Progenitor cell of endocrine pancreas (in vitro differentiated cells): ENCODE measurements around the gene KRTAP10-2. TPM values are rescaled to one million over a fixed set of nuclear protein-coding genes. Genes with fewer than 3 reads are reported as not detected.
"Not testable (repeated sequence)": the region's sequence is repeated elsewhere in the genome, so short reads cannot be mapped to it uniquely, and the experiment has no call there.

Experiments
- DNase-seq: peaks from one replicate; pipeline ENCODE4 v3.0.0; 2021; ENCODE audit warnings: low spot score; ENCODE audit not compliant: unreplicated experiment
- H3K27ac Mint-ChIP-seq: 2 replicates; pipeline ENCODE4 v1.8.0; 2021; ENCODE audit warnings: mild to moderate bottlenecking, moderate library complexity, mixed read lengths
- H3K27me3 Mint-ChIP-seq: 2 replicates; pipeline ENCODE4 v1.8.0; 2021; ENCODE audit warnings: mixed read lengths
- H3K36me3 Mint-ChIP-seq: 2 replicates; pipeline ENCODE4 v1.8.0; 2022; ENCODE audit warnings: mixed read lengths; ENCODE audit not compliant: insufficient read depth
- H3K4me1 Mint-ChIP-seq: 2 replicates; pipeline ENCODE4 v1.8.0; 2021; ENCODE audit warnings: low read depth, mixed read lengths
- H3K4me3 Mint-ChIP-seq: 2 replicates; pipeline ENCODE4 v1.8.0; 2021; ENCODE audit warnings: low read depth, mild to moderate bottlenecking, moderate library complexity, mixed read lengths
- H3K9me3 Mint-ChIP-seq: 2 replicates; pipeline ENCODE4 v1.8.0; 2021; ENCODE audit warnings: low read depth, mixed read lengths
- total RNA-seq: library from RNA; stranded (reverse); gene quantifications from 2 replicates; pipeline ENCODE4 v1.2.1, GENCODE V29; 2021
- TF ChIP-seq, protein P1 (sequence below): fragments of 200-600 bp; sonication (generic); IDR thresholded peaks from one replicate; pipeline ENCODE4 v1.5.0; 2021; ENCODE audit warnings: antibody characterized with exemption, mild to moderate bottlenecking; ENCODE audit not compliant: unreplicated experiment

Gene KRTAP10-2
- total RNA-seq, 1 donor from 2014 or later, result not detected

DNA sequence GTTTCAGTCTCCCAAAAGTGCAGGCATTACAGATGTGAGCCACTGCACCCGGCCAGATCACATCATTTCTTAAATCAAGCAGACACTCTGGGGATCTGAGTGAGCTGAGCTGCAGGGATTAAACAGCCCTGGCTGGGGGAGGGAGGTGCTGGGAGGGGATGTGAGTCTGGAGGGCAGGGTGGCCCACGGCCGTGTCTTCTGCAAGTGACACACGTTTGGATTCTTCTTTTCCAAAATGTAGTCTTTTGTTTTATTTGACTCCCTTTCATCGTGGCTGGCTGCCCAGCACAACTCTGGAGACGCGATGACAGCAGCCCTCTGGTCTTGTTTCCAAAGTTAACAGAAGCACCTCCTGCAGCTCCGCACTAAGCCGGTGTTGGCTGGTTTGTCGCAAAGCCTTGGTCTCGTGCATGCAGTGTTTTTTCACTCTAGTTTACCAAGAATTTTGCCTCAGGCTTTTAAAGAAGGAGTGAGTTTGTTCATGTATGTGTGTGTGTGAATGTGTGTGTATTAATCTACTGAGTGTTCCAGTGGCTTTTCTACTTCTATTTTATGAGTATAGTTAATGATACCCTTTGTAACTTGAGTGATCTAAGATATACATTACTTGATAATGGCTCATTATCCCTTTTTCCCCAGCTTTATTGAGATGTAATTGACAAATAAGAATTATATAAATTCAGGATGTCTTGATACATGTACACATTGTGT, 31.9 kb upstream of the KRTAP10-2 start:
- Mint-ChIP-seq H3K36me3 (peaks cover 2% of the 10 kb centered on the region), H3K9me3 (peaks cover 20% of the 10 kb centered on the region), H3K4me1 (no peaks in the 10 kb centered on the region), H3K4me3 (no peak overlapping the region), H3K27ac (no peak overlapping the region), H3K27me3 (peaks cover 15% of the 10 kb centered on the region)
- no peak for DNase-seq
- TF ChIP-seq, protein P1, sequence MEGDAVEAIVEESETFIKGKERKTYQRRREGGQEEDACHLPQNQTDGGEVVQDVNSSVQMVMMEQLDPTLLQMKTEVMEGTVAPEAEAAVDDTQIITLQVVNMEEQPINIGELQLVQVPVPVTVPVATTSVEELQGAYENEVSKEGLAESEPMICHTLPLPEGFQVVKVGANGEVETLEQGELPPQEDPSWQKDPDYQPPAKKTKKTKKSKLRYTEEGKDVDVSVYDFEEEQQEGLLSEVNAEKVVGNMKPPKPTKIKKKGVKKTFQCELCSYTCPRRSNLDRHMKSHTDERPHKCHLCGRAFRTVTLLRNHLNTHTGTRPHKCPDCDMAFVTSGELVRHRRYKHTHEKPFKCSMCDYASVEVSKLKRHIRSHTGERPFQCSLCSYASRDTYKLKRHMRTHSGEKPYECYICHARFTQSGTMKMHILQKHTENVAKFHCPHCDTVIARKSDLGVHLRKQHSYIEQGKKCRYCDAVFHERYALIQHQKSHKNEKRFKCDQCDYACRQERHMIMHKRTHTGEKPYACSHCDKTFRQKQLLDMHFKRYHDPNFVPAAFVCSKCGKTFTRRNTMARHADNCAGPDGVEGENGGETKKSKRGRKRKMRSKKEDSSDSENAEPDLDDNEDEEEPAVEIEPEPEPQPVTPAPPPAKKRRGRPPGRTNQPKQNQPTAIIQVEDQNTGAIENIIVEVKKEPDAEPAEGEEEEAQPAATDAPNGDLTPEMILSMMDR, result no peak

DNA sequence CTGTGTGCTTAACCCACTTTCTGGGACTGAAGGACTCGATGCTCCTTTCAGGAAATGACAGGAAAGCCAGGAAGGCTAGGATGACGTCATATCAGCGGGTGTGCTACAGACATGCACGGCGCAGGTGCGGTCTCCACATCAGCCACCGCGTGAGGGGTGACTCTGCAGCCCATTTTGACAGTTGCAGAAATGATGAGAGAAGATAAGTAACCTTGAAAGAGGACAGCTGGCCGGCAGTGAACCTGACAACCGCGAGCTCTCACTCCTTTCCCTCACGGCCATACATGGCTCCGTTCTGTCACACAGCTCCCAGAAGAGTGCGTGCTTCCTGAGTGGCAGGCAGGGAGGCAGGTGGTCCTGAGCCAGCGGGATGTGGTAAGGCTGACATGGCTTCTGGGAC, 30.8 kb upstream of the KRTAP10-2 start:
- DNase-seq, result no peak
- peaks cover 15% of the 10 kb centered on the region for H3K27me3 Mint-ChIP-seq
- H3K4me1 Mint-ChIP-seq, result no peaks in the 10 kb centered on the region
- TF ChIP-seq, protein P1, result no peak
- H3K36me3 Mint-ChIP-seq, result peaks cover 2% of the 10 kb centered on the region
- peaks cover 23% of the 10 kb centered on the region for H3K9me3 Mint-ChIP-seq
- H3K4me3 Mint-ChIP-seq, result no peak overlapping the region
- H3K27ac Mint-ChIP-seq, result no peak overlapping the region

- H3K4me1 Mint-ChIP-seq, result no peaks in the 10 kb centered on the region
- peaks cover 2% of the 10 kb centered on the region for H3K36me3 Mint-ChIP-seq
- H3K9me3 Mint-ChIP-seq, result peaks cover 20% of the 10 kb centered on the region
- H3K27me3 Mint-ChIP-seq, result peaks cover 12% of the 10 kb centered on the region
- DNase-seq, result no peak
- H3K4me3 Mint-ChIP-seq, result no peak overlapping the region
- no peak overlapping the region for H3K27ac Mint-ChIP-seq
- TF ChIP-seq, protein P1, result no peak
Observed at GRCh38 chr21:44581158-44581557, 29.9 kb upstream of the KRTAP10-2 start.

DNA sequence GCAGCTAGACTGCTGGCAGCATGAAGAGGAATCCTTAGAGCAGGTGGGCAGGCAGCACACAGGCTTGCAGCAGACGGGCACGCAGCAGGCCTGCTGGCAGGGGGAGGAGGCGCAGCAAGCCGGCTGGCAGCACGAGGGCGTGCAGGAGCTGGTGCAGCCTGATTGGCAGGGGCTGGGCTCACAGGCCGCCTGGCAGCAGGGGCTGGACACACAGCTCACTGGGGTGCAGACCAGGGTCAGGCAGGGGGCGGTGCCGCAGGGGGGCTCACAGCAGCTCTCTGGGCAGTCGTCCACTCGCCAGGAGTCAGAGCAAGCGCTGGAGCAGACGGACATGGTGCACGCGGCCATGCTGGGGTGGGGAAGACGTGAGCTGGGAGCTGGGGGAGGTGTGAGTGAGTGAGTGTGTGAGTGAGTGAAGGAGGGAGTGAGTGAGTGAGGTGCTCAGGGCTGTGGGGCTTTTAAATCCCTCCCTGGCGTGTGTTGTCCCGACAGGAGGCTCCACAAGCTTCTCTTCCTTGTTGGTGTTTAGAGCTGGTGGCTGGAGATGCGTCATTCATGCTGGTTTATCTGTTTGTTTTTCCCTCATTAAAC, 29.0 kb upstream of the KRTAP10-2 start, which contains the start of gene KRTAP10-5:
Gene KRTAP10-5 (minus strand): TSS at position 374 of the 591 bp plus-strand sequence. CDS start 26 bp downstream, at position 348.
- DNase-seq, H3K4me3 Mint-ChIP-seq, H3K27me3 Mint-ChIP-seq, H3K27ac Mint-ChIP-seq, H3K36me3 Mint-ChIP-seq, H3K4me1 Mint-ChIP-seq: not testable (repeated sequence)
- peaks cover 20% of the 10 kb centered on the region for H3K9me3 Mint-ChIP-seq

- peaks cover 6% of the 10 kb centered on the region for H3K27me3 Mint-ChIP-seq
- H3K4me1 Mint-ChIP-seq, result peaks cover 2% of the 10 kb centered on the region
- peaks cover 20% of the 10 kb centered on the region for H3K9me3 Mint-ChIP-seq
- DNase-seq, result no peak
- TF ChIP-seq, protein P1, result no peak
- no peak overlapping the region for H3K27ac Mint-ChIP-seq
- no peak overlapping the region for H3K4me3 Mint-ChIP-seq
- peaks cover 2% of the 10 kb centered on the region for H3K36me3 Mint-ChIP-seq
Observed at GRCh38 chr21:44579833-44580144, 28.5 kb upstream of the KRTAP10-2 start.
